ENCODE measurements around the gene COX4I1.

COX4I1 gene

DNA sequence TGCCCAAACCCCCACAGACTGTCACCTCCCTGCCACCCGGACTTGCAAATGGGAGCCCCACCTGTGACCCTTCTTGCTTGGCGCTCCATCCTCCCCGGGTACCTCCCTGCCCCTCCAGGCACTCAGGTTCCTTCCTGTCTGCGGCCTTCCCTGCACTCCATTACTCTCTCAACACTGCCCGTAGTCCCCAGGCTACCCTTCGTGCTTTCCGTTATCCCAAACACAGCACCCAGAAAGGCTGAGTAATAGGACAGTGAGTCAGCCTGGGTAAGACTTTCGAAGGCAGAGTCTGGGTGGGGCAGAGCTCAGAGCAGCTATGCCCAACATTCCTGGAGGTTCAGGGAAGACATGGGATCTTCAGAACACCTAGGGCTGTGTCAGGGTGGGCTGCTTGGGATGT is 32.0 kb upstream of the COX4I1 start:
- no peak for DNase-seq (ENCODE audit: low read depth in 1 of 2, low spot score in 1 of 2)

DNA sequence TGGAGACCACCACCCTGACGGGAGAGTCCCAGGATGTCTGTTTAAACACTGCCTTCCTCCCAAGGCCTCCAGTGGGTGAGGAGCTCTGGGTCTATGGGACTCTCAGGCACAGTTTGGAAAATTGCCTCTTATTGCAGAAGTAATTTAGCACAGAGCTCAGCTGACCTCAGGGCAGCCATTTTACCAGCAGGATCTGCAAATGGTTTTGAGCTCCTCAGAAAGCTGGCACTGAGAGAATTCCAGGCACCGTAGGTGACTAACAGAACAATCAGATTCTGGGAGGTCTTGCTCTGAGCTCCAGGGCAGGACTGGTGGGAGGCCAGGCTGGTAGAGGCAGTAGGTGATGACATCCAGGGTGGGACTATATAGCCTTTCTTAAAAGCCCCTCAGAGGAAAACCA is 31.3 kb upstream of the COX4I1 start:
- no peak for DNase-seq (ENCODE audit: low read depth in 1 of 2, low spot score in 1 of 2)

DNA sequence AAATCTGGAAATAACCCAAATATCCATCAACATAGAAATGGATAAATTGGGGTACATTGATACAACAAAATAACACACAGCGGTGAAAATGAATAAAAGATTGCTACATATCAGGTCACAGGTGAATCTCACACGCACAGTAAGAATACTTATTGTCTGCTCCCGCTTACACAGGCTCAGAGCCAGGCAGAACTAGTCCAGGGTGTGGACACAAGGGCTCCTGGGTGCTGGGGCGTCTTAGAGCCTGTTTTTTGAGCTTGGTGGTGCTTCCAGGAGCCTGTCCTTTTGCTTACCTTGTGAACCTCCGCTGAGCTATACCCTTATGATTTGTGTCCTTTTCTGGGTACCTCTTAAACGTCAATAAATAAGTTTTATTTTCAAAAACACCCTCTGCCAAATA is 28.8 kb upstream of the COX4I1 start:
- DNase-seq (ENCODE audit: low read depth in 1 of 2, low spot score in 1 of 2) = no peak

DNA sequence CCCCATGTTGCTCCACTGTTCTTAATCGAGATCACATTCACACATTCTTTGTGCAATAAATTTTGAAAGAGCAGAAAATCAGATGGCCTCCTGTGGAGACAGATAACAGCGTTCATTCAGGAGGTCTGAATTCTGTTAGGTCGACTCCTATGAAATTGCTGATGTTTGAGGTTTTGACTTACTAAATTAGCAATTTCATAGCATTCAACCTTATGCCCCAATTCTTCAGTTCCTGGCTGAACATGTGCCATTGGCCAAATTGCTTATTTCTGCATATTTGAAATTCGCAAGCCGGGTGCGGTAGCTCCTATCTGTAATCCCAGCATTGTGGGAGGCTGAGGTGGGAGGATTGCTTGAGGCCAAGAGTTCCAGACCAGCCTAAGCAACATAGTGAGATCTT is 26.5 kb upstream of the COX4I1 start:
- DNase-seq (ENCODE audit: low read depth in 1 of 2, low spot score in 1 of 2) = no peak

DNA sequence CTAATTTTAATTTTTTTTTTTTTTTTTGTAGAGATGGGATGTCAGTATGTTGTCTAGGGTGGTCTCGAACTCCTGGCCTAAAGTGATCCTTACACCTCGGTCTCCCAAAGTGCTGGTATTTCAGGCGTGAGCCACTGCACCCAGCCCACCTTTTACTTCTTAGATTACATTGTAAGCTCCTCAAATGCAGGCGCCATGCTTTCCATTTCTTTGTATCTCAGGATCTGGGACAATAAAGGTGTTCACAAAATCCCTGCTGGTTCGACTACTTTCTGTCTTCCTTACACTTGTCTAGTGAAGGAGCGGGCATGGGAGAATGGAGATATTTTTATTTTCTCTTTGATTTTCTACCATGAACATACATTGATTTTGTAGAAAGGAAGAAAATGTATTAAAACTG is 25.4 kb upstream of the COX4I1 start:
- DNase-seq (ENCODE audit: low read depth in 1 of 2, low spot score in 1 of 2) = no peak

DNA sequence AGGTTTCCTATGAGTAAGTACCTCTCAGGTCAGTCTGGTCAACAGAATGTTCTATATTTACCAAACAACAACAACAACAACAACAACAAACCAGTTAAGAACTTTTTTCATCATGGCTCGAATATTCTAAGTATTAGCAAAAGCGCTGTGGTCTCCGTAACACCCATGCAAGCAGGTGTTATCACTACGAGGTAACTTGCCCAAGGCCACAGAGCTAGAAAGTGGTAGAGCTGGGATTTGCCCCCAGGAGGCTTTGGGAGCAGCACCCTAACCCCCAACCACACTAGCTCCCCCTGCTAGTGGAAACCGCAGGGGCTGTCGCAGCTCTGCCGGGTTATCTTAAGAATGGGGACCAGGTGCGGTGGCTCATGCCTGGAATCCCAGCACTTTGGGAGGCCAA is 24.7 kb upstream of the COX4I1 start:
- no peak for DNase-seq (ENCODE audit: low read depth in 1 of 2, low spot score in 1 of 2)

DNA sequence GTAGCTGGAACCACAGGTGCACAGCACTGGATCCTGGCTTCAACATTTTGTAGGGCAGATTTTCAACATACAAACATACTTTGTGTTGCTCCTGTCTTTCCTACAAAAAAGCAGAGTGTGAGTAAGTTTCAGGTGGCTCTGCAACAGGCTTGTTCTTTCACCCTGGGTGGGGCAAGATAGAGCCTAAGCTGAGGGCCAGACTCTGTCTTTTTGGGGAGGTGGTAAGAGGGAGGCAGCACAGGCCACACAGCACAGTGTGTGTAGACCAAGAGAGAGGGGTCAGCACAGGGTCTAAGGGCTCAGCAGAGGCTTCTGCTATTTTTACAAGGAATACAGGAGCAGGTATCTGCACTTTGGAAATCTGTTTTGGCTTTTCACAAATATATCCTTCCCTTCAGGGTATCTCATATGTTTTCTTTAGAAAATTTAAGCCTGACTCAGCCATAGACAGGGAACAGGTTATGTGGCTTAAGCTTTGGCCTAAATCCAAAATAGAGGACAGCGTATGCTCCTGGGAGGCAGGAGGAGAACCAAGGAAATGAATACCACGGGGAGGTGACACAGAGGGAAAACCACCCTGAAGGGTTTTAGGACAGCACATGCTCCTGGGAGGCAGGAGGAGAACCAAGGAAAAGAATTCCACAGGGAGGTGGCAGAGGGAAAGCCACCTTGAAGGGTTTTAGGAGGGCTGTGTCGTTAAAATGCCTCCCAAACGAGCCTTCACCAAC is 21.7 kb upstream of the COX4I1 start:
- DNase-seq (ENCODE audit: low read depth in 1 of 2, low spot score in 1 of 2) = no peak

DNA sequence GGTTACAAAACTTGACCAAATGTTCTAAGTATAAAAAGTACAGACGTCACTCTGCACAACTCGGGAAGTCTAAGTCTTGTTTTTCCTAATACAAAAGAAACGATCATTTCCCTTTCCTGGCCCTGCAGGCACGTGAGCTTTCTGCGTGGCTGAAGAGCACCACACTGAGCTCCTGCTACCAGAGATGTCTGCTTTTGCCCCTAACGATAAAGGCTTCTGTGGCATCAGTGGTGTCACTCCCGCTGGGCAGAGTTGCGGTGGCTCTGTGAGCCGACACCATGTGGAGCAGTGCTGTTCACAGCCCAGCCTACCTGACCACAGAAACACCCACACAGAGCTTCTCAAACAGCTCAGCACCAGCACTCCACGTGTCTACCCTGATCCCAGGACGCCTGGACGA is 20.6 kb upstream of the COX4I1 start:
- no peak for DNase-seq (ENCODE audit: low read depth in 1 of 2, low spot score in 1 of 2)

DNA sequence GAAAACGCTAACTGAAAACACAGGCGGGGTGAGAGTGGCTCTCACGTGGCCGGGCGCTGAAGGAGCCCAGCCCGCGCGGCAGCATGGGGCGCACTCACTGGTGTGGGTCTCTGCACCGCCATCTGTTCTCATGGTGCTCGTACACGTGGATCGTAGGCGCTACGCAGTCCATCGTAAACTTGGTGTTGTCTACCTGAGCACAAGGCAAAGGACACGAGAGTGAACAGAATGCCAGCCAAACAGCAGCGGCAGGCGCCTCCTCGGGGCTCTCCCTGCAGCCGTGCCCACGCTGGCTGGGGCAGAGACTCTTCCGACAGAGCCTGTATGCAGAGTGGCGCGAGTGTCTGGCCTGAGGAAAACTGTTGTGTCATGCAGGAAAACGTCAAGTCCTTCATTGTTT is 19.2 kb upstream of the COX4I1 start:
- no peak for DNase-seq (ENCODE audit: low read depth in 1 of 2, low spot score in 1 of 2)

DNA sequence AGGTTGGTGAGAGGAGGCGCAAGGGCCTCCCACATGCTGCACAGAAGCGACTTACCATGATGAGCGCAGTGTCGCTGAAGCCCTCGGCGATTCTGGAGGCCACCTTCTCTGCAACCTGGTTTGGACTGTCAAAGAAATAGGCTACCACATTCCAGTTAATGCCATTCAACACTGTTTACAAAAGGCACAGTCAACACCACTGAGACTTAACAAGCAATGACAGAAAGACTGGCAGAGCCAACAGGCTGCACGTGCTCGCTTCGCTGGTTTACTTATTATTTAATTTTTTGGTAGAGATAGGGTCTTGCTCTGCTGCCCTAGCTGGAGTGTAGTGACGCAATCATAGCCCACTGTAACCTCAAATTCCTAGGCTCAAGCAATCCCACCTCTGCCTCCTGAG is 18.3 kb upstream of the COX4I1 start:
- no peak for DNase-seq (ENCODE audit: low read depth in 1 of 2, low spot score in 1 of 2)

DNA sequence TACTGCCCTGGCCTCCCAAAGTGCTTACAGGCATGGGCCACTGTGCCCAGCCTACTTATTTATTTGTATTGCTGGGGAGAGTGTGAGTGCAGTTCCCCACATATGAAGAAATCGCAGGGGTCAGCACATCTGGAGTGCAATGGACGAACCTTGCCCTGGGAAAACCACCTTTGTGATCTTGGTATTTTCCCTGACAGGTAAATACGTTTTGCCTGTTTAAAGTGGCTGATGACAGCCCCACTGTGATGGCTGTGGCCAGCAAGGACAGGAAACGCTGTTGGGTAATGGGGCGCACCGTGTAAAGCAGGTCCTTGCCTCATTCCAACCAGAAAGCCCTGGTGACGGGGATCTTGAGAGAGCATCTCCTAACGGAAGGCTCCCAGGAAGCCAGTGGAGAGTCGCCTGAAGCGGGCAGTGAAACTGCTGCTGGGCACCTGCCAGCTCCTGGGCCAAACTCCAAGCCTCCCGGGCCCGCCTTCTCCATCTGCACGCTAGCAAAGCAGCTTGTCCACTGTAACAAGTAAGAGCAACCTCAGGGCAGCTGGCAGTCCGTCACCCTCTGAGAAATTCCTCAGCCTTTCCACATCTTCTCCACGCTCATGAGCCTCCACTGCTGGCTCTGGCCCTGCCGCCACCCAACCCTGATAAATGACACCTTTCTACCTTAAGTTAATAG is 17.7 kb upstream of the COX4I1 start:
- DNase-seq (ENCODE audit: low read depth in 1 of 2, low spot score in 1 of 2) = no peak

DNA sequence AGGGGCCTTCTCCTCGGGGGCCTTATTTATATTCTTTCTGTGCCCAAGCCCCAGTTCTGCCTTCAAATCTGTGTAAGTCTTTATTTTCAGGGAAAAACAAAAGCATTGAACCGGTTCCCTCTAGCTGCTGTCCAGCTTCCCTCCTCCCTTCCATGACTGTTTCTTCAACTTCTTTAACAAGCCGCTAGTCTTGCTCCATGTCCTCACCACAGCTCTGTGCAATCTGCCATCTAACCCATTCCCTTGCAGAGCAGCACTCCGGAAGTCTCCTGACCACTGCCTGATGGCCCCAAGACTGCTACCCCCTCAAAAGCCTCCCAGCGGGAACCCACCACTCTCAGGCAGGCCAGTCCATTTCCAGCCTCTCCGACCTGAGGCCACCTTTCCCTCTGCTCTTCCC is 17.0 kb upstream of the COX4I1 start:
- no peak for DNase-seq (ENCODE audit: low read depth in 1 of 2, low spot score in 1 of 2)

DNA sequence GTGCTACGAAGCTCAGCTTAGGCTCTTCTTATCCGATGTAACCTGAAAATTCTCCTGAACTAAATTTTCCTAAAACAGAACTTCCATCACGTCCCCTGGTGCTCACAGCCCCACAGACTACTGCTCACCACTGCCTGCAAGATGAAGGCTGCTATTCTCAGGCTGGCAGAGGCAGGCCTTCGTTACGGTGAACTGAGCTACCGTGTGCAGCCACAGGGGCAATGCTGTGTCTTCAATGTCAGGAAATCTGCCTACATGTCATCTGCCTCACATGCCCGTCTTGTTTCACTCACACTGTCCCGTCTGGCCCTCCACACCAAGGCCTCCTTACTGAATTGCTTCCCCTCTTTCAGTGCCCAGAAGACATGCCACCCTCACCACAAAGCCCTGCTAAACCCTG is 16.1 kb upstream of the COX4I1 start:
- no peak for DNase-seq (ENCODE audit: low read depth in 1 of 2, low spot score in 1 of 2)

DNA sequence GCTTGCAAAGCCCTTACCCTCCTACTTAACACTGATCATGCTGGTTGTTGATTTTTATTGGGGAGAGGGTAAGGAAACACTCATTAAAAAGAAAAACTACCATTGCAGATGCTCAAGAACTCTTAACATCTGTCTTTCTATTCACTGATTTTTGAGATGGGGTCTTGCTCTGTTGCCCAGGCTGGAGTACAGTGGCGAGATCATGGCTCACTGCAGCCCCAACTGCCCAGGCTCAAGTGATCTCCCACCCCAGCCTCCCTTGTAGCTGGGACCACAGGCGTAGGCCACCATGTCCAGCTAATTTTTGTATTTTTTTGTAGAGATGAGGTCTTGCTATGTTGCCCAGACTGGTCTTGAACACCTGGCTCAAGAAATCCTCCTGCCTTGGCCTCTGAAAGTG is 14.7 kb upstream of the COX4I1 start:
- no peak for DNase-seq (ENCODE audit: low read depth in 1 of 2, low spot score in 1 of 2)

DNA sequence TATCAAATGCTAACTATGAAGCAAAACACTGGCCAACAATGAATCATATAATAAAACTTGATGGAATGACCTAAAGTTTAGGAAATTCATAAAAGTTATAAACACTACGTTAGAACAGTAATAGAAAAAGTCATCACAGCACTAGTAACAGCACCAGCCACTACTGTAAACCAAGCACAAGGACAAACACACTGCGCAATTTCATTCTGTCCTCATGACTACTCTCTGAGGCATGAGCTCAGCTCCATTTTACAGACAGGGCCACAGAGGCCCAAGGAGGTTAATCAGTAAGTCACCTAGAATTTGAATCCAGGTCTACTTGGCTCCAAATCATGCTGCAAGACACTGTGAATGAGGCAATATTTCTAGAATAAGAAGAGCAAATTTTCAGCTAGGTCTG is 13.6 kb upstream of the COX4I1 start:
- no peak for DNase-seq (ENCODE audit: low read depth in 1 of 2, low spot score in 1 of 2)

DNA sequence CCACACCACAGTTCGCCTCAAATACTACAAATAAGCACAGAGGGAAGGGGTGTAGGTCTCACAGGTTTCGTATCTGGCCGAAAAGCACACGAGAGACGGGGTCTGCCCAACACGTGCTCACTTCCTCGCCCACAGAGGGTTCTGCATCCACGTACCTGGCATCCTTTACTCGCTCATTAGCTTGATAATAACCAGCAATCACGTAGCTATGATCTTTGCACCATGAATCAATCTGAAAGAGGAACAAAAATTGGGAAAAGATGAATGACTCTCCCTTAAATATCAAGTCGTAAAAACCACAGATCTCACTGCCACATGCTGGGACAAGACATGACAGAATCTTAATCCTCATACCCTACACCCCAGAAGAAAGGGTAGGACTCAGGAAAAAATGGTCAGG is 10.7 kb upstream of the COX4I1 start:
- DNase-seq (ENCODE audit: low read depth in 1 of 2, low spot score in 1 of 2) = no peak

DNA sequence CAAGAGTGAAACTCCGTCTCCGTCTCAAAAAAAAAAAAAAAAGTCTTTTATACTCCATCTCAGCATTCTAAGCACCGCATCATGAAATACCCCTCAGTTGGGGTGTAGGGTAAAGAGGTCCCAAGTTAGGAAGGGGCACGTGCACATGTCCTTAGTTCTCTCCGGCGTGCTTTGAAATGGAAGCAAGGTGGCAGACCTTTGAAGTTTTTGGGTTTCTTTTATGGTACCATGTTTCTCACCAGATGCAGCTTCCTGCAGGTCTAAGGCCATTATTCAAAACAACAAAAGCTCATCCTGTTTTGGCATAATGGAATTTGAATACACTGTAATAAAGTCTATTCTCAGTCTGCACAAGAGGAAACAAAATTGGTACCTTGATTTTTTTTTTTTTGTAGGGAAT is 9.7 kb upstream of the COX4I1 start:
- no peak for DNase-seq (ENCODE audit: low read depth in 1 of 2, low spot score in 1 of 2)

DNA sequence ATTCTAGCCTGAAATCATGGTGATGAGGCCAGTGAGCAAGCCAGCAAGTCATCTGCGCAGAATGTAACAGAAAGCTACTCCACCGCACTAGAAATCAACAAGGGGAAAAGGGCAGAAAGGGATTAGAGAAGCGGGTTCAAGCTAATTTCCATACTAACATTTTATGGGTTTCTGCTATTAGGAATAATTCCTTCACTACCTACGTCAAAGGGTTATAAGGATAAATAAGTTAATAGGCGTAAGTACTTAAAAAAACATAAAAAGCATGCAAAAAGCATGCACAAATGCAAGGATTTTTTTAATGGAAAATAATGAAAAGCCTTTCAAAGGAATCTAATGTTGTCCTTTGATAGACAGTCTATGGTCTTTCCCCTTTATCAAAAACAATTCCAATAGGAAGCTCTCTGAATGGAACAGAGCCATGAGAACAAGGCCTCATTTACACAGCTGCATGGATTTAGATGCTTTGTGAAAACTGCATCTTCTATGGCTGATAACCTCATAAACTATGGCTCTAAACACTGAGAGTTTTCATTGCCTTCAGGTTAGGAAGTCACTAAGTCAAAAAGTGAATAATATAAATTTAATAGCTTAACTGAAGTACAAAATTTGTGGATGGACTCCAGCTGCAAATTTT is 5.7 kb upstream of the COX4I1 start:
- DNase-seq (ENCODE audit: low read depth in 1 of 2, low spot score in 1 of 2) = no peak

DNA sequence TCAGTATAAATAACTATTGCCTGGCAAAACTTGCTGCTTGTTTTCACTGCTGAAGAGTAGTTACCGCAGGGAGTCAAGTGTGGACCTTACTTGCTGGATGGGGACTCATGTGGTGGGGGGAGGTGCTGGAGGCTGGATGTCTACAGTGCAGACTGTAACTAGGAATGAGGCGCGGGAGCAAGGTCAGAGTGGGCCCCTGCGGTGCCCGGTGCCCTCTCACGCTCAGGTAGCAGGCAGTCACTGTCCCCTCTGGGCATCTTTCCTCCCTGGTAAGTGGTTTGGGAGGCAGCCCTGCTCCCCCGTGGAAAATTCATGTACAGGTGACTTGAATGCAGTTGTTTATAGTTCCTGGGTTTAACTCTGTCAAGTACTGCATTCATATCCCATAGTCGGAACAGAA is 4.8 kb upstream of the COX4I1 start:
- no peak for DNase-seq (ENCODE audit: low read depth in 1 of 2, low spot score in 1 of 2)

DNA sequence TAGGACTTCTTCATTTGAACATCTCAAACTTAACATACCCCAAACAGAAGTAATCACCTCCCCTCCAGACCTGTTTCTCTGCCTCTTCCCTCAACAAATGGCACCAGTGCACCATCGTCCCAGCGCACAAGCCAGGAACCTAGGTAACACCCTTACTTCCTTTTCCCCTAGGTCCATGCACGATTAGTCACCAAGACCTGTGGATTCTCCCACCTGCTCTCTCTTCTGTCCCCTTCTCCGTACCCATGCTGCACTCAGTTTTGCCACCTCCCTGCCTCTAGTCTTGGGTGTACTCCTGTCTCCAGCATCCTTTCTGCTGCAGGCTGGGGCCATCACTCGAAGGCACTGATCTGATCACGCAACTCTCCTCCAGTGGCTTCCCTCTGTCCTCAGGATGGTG is 3.3 kb upstream of the COX4I1 start:
- no peak for DNase-seq (ENCODE audit: low read depth in 1 of 2, low spot score in 1 of 2)

DNA sequence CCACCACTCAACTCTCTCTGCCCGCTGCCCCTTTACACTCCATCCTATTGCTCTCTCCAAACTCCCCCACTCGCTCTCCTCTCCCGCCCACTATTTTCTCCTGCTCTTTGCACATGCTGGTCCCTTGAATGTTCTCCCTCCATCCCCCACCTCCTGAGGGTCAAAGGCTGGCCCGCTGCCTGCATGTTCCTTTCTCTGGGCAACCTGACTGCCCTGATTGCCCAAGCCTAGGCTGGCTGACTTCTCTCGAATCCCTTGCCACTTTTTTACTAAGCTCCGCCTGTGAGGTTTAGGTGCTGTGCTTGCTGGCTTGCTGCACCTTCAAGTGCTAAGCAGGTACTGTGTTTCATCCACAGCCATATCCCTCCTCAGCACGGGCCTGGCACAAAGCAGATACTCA is 2.9 kb upstream of the COX4I1 start:
- no peak for DNase-seq (ENCODE audit: low read depth in 1 of 2, low spot score in 1 of 2)

DNA sequence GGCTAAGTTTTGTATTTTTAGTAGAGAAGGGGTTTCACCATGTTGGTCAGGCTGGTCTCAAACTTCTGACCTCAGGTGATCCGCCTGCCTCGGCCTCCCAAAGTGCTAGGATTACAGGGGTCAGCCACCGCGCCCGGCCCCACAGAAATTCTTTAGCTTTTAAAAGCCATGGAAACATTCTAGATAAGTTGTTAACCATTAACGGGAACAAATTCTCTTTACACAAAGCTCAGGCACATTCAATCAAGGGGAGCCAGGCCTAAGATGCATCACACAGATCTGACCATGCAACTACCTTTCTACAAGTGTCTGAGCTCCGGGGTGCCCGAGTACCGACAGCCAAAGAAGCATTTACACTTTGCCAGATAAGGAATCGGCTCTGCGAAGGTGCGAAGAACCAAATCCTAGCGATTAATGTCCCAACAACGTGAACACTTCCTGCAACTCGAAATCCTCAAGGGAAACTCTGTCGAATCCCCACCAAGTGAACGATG is 1.2 kb upstream of the COX4I1 start:
- no peak for DNase-seq (ENCODE audit: low read depth in 1 of 2, low spot score in 1 of 2)
